ENCODE measurements around the gene ZNF487. TPM values are rescaled to one million over a fixed set of nuclear protein-coding genes. Genes with fewer than 3 reads are reported as not detected.

The ZNF487 gene
- total and polyA plus RNA-seq, 2 of the 13 experiments (the other 11 are each of a cell fraction or from before 2014, with no cell fraction given) = 7.4 to 8.8 TPM

- TF ChIP-seq ZNF276 (CRISPR knock-in tag; IDR thresholded peaks at IDR 0.05; ENCODE audit: low read depth) (peak; percentile 92; the same call in 1 of the 2 replicates), MYNN (CRISPR knock-in tag; IDR thresholded peaks at IDR 0.05; ENCODE audit: low read depth) (peak; percentile 91; the same call in 1 of the 2 replicates), NR0B2 (CRISPR knock-in tag; IDR thresholded peaks at IDR 0.05) (peak; percentile 98), ZKSCAN8 (CRISPR knock-in tag; IDR thresholded peaks at IDR 0.05; ENCODE audit: borderline replicate concordance) (peak; percentile 74), PHF21A (CRISPR knock-in tag; IDR thresholded peaks at IDR 0.05) (peak; percentile 90), ZNF235 (CRISPR knock-in tag; IDR thresholded peaks at IDR 0.05; ENCODE audit: borderline replicate concordance) (peak; percentile 83), ZNF280B (CRISPR knock-in tag; IDR thresholded peaks at IDR 0.05; ENCODE audit: borderline replicate concordance) (peak; percentile 99), KAT2B (IDR thresholded peaks at IDR 0.05; ENCODE audit: borderline replicate concordance, low read depth, low read length) (no peak), KDM3A (CRISPR knock-in tag; IDR thresholded peaks at IDR 0.05; ENCODE audit: low read depth) (peak; percentile 95), ZNF720 (CRISPR knock-in tag; IDR thresholded peaks at IDR 0.05) (no peak), MLXIP (CRISPR knock-in tag; IDR thresholded peaks at IDR 0.05; ENCODE audit: borderline replicate concordance) (peak; percentile 96), ATF7-NPFF (CRISPR knock-in tag; IDR thresholded peaks at IDR 0.05; ENCODE audit: low read depth) (peak; percentile 96), NFIB (CRISPR knock-in tag; IDR thresholded peaks at IDR 0.05; ENCODE audit: borderline replicate concordance) (no peak), IRF2 (CRISPR knock-in tag; IDR thresholded peaks at IDR 0.05) (peak; percentile 97), ZNF546 (CRISPR knock-in tag; conservative IDR thresholded peaks at IDR 0.05) (peak; percentile 93), TEF (CRISPR knock-in tag; IDR thresholded peaks at IDR 0.05) (peak; percentile 98), ZNF10 (CRISPR knock-in tag; IDR thresholded peaks at IDR 0.05; ENCODE audit: borderline replicate concordance, low read depth) (no peak), NFRKB (IDR thresholded peaks at IDR 0.05) (no peak), ESRRA (CRISPR knock-in tag; IDR thresholded peaks at IDR 0.05; ENCODE audit: low read depth) (peak; percentile 91), ZNF234 (CRISPR knock-in tag; conservative IDR thresholded peaks at IDR 0.05) (0 out of 2 replicates have a peak, but pooled peaks have one; percentile 26), SNAI1 (CRISPR knock-in tag; IDR thresholded peaks at IDR 0.05; ENCODE audit: borderline replicate concordance) (peak; percentile 91), ZSCAN20 (CRISPR knock-in tag; IDR thresholded peaks at IDR 0.05; ENCODE audit: borderline replicate concordance) (peak; percentile 87)
Observed at GRCh38 chr10:43420369-43421200, 16.3 kb upstream of the ZNF487 start (continued).

All from HepG2 (cell line).